ENCODE data around the gene GCLC.

DNA sequence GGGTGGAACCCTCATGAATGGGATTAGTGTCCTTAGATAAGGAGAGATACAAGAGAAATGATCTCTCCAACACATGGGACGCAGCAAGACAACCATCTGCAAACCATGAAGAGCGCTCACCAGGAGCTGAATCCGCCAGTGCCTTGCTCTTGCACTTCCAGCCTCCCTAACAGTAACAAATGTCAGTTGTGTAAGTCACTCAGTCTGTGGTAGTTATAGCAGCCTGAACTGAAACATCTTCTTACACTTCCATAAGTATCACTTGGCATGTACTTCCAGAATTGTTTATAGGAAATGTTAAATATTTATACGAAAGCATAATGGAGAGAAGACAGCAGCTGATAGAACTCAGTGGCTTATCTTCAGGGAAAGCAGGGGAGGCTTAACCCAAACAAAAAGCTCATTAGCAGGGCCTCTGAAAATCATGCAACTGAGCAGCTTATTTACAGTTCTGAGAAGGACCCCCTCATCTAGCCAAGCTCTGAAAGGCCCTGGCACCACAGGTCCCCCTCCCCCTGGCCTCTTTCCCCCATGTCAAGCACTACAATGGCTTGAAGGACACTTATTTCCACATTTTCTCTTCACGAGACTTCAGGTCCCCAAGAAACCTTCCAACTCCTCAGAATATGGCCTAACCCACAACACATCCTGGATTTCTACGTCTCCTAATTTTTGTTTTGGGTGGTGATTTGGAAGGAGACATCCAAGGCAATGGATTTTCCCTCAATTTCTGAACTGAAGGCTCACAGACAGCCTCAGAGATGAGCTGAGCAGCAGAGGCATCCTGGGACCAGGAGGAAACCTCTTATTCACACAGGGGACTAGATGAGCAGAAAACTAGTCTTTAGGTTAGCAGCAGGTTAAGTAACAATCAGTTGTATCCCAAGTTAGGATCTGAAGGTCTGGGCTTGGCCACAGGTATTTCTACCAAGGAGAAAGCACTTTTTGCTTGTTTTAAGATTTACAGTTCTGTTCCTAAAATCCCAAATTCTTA, 49.1 kb downstream of the GCLC start:
- TF ChIP-seq, protein P1, sequence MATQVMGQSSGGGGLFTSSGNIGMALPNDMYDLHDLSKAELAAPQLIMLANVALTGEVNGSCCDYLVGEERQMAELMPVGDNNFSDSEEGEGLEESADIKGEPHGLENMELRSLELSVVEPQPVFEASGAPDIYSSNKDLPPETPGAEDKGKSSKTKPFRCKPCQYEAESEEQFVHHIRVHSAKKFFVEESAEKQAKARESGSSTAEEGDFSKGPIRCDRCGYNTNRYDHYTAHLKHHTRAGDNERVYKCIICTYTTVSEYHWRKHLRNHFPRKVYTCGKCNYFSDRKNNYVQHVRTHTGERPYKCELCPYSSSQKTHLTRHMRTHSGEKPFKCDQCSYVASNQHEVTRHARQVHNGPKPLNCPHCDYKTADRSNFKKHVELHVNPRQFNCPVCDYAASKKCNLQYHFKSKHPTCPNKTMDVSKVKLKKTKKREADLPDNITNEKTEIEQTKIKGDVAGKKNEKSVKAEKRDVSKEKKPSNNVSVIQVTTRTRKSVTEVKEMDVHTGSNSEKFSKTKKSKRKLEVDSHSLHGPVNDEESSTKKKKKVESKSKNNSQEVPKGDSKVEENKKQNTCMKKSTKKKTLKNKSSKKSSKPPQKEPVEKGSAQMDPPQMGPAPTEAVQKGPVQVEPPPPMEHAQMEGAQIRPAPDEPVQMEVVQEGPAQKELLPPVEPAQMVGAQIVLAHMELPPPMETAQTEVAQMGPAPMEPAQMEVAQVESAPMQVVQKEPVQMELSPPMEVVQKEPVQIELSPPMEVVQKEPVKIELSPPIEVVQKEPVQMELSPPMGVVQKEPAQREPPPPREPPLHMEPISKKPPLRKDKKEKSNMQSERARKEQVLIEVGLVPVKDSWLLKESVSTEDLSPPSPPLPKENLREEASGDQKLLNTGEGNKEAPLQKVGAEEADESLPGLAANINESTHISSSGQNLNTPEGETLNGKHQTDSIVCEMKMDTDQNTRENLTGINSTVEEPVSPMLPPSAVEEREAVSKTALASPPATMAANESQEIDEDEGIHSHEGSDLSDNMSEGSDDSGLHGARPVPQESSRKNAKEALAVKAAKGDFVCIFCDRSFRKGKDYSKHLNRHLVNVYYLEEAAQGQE (IDR thresholded peaks at IDR 0.05; ENCODE audit: borderline replicate concordance): no peak
- TF ChIP-seq, protein P2, sequence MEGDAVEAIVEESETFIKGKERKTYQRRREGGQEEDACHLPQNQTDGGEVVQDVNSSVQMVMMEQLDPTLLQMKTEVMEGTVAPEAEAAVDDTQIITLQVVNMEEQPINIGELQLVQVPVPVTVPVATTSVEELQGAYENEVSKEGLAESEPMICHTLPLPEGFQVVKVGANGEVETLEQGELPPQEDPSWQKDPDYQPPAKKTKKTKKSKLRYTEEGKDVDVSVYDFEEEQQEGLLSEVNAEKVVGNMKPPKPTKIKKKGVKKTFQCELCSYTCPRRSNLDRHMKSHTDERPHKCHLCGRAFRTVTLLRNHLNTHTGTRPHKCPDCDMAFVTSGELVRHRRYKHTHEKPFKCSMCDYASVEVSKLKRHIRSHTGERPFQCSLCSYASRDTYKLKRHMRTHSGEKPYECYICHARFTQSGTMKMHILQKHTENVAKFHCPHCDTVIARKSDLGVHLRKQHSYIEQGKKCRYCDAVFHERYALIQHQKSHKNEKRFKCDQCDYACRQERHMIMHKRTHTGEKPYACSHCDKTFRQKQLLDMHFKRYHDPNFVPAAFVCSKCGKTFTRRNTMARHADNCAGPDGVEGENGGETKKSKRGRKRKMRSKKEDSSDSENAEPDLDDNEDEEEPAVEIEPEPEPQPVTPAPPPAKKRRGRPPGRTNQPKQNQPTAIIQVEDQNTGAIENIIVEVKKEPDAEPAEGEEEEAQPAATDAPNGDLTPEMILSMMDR (IDR thresholded peaks at IDR 0.05; ENCODE audit: poor library complexity, severe bottlenecking): no peak
- TF ChIP-seq EP300 (conservative IDR thresholded peaks at IDR 0.05; ENCODE audit: poor library complexity, severe bottlenecking): no peak
- TF ChIP-seq POLR2AphosphoS5 (IDR thresholded peaks at IDR 0.05): no peak
- TF ChIP-seq RAD21 (conservative IDR thresholded peaks at IDR 0.05): no peak
- no peak for TF ChIP-seq TAF1 (IDR thresholded peaks at IDR 0.05; ENCODE audit: low read depth)
- no peak for TF ChIP-seq MXI1 (conservative IDR thresholded peaks at IDR 0.05; ENCODE audit: poor library complexity, severe bottlenecking)
- TF ChIP-seq EZH2 (IDR thresholded peaks at IDR 0.05; ENCODE audit: borderline replicate concordance, insufficient read depth, low read length, poor library complexity, severe bottlenecking): no peak
- no peak for TF ChIP-seq SMC3 (conservative IDR thresholded peaks at IDR 0.05; ENCODE audit: poor library complexity)

All from neural cell (in vitro differentiated cells).